ENCODE measurements around the gene GRAMD1C.

- no peak for TF ChIP-seq CTCF (IDR thresholded peaks at IDR 0.05)
- TF ChIP-seq POLR2A (IDR thresholded peaks at IDR 0.05): no peak
- no peak for TF ChIP-seq EP300 (IDR thresholded peaks at IDR 0.05)
Measured at GRCh38 chr3:113795693-113796092, 42.9 kb upstream of the GRAMD1C start.

Measured in ovary (tissue), 3 donors.